Measurements from ENCODE around the gene RNU6-8. TPM values are rescaled to one million over a fixed set of nuclear protein-coding genes. Genes with fewer than 3 reads are reported as not detected.

RNU6-8 gene
- polyA plus RNA-seq, 1 of the 3 experiments (the other 2 are of a cell fraction) = not detected

- H3K79me2 ChIP-seq (ENCODE audit: insufficient read depth) = no peaks in the 10 kb centered on the region
- H3K27ac ChIP-seq (ENCODE audit: low read depth in 2 of 2, low read length in 1 of 2) = no peak overlapping the region
- no peak overlapping the region for H3K4me3 ChIP-seq (ENCODE audit: low read depth in 2 of 2, low read length in 1 of 2)
- H3F3A ChIP-seq (replicated peaks; ENCODE audit: insufficient read depth) = no peaks in the 10 kb centered on the region
- TF ChIP-seq MXI1 (IDR thresholded peaks at IDR 0.05; ENCODE audit: low read depth, low read length) (no peak), TCF12 (IDR thresholded peaks at IDR 0.05) (no peak), CHD2 (IDR thresholded peaks at IDR 0.05; ENCODE audit: low read length, partially characterized antibody) (no peak), RFX5 (IDR thresholded peaks at IDR 0.05; ENCODE audit: low read length) (no peak), NRF1 (IDR thresholded peaks at IDR 0.05; ENCODE audit: low read depth, low read length) (no peak), FOXJ3 (CRISPR knock-in tag; IDR thresholded peaks at IDR 0.05) (no peak), MEF2A (IDR thresholded peaks at IDR 0.05; ENCODE audit: borderline replicate concordance, low read depth) (no peak), GABPA (IDR thresholded peaks at IDR 0.05; ENCODE audit: low read depth) (no peak), RAD21 (IDR thresholded peaks at IDR 0.05; ENCODE audit: low read length) (no peak), TEAD4 (IDR thresholded peaks at IDR 0.05; ENCODE audit: borderline replicate concordance, insufficient read depth) (no peak), RXRA (IDR thresholded peaks at IDR 0.05; ENCODE audit: borderline replicate concordance, low read depth) (no peak)
- TF ChIP-seq, protein P1, sequence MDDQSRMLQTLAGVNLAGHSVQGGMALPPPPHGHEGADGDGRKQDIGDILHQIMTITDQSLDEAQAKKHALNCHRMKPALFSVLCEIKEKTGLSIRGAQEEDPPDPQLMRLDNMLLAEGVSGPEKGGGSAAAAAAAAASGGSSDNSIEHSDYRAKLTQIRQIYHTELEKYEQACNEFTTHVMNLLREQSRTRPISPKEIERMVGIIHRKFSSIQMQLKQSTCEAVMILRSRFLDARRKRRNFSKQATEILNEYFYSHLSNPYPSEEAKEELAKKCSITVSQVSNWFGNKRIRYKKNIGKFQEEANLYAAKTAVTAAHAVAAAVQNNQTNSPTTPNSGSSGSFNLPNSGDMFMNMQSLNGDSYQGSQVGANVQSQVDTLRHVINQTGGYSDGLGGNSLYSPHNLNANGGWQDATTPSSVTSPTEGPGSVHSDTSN (IDR thresholded peaks at IDR 0.05) = no peak
- WGBS (ENCODE audit: low lambda C conversion rate) = 74% methylated on average over 3 of the region's 3 CpGs
- H2AFZ ChIP-seq (ENCODE audit: low read depth) = no peak overlapping the region
- peaks cover 0 to 4% of the 10 kb centered on the region in 2 experiments; a peak in 2 of 4 replicates for H3K4me1 ChIP-seq (ENCODE audit: control insufficient read depth in 1 of 2, insufficient read depth in 2 of 2, low read depth in 1 of 2, low read length in 1 of 2)
- DNase-seq = no peak
- no peaks in the 10 kb centered on the region for H3K36me3 ChIP-seq (replicated peaks in 1 of 2; ENCODE audit: control insufficient read depth in 1 of 2, insufficient read depth in 2 of 2, low read length in 1 of 2)
- H3K9me2 ChIP-seq = no peaks in the 10 kb centered on the region
- POLR2A ChIA-PET = no interaction called here
- H3K9ac ChIP-seq = no peak overlapping the region
- no peaks in the 10 kb centered on the region for H3K9me3 ChIP-seq
- no peaks in the 10 kb centered on the region for H4K20me1 ChIP-seq (ENCODE audit: insufficient read depth)
- CTCF ChIA-PET = no interaction called here
- H3K27me3 ChIP-seq (ENCODE audit: insufficient read depth) = no peaks in the 10 kb centered on the region
- H3K4me2 ChIP-seq = no peak overlapping the region
These were observed 12.4 kb downstream of the RNU6-8 start for GRCh38 chr14:32190673-32191072.

DNA sequence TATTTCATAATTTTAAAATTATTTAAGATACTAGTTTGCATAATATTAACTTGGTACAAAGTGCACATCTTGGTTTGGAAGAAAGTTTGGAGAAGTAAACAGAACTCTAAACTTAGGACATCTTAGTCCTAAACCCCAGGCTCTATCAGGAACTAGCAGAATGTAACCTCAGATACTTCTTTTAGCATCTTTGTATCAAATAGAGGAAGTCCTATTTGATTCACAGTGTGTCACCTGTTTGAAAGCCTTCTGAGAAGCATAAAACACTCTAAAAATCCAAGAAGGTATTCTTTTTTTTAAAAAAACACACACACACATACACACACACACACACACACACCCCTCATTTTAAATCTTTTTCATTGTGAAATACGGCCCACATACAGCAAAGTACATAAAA, 13.3 kb downstream of the RNU6-8 start:
- CTCF ChIA-PET = no interaction called here
- Histone ChIP-seq H3K27ac (ENCODE audit: low read depth in 2 of 2, low read length in 1 of 2) (no peak overlapping the region), H3F3A (replicated peaks; ENCODE audit: insufficient read depth) (no peaks in the 10 kb centered on the region), H3K4me2 (no peak overlapping the region), H3K79me2 (ENCODE audit: insufficient read depth) (no peaks in the 10 kb centered on the region), H4K20me1 (ENCODE audit: insufficient read depth) (no peaks in the 10 kb centered on the region), H3K36me3 (replicated peaks in 1 of 2; ENCODE audit: control insufficient read depth in 1 of 2, insufficient read depth in 2 of 2, low read length in 1 of 2) (no peaks in the 10 kb centered on the region), H3K9me2 (no peaks in the 10 kb centered on the region), H3K4me1 (ENCODE audit: control insufficient read depth in 1 of 2, insufficient read depth in 2 of 2, low read depth in 1 of 2, low read length in 1 of 2) (peaks cover 0 to 4% of the 10 kb centered on the region in 2 experiments; a peak in 2 of 4 replicates), H2AFZ (ENCODE audit: low read depth) (no peak overlapping the region), H3K9me3 (no peaks in the 10 kb centered on the region), H3K9ac (no peak overlapping the region), H3K4me3 (ENCODE audit: low read depth in 2 of 2, low read length in 1 of 2) (no peak overlapping the region), H3K27me3 (ENCODE audit: insufficient read depth) (no peaks in the 10 kb centered on the region)
- WGBS (ENCODE audit: low lambda C conversion rate) = 75% methylated on average over 1 of the region's 1 CpG
- no peak for DNase-seq
- POLR2A ChIA-PET = no interaction called here
- TF ChIP-seq FOXM1 (IDR thresholded peaks at IDR 0.05; ENCODE audit: low read depth) = no peak
- TF ChIP-seq TEAD4 (IDR thresholded peaks at IDR 0.05; ENCODE audit: borderline replicate concordance, insufficient read depth) = no peak
- TF ChIP-seq FOXJ3 (CRISPR knock-in tag; IDR thresholded peaks at IDR 0.05) = no peak
- no peak for TF ChIP-seq MXI1 (IDR thresholded peaks at IDR 0.05; ENCODE audit: low read depth, low read length)
- no peak for TF ChIP-seq JUND (IDR thresholded peaks at IDR 0.05)
- TF ChIP-seq RXRA (IDR thresholded peaks at IDR 0.05; ENCODE audit: borderline replicate concordance, low read depth) = no peak
- TF ChIP-seq RFX5 (IDR thresholded peaks at IDR 0.05; ENCODE audit: low read length) = no peak
- no peak for TF ChIP-seq NFIC (IDR thresholded peaks at IDR 0.05; ENCODE audit: borderline replicate concordance)
- TF ChIP-seq SMC3 (IDR thresholded peaks at IDR 0.05; ENCODE audit: low read depth, low read length) = no peak
- no peak for TF ChIP-seq YY1 (IDR thresholded peaks at IDR 0.05; ENCODE audit: low read depth)
- no peak for TF ChIP-seq IRF3 (IDR thresholded peaks at IDR 0.05; ENCODE audit: low read depth, low read length)
- no peak for TF ChIP-seq SIN3A (IDR thresholded peaks at IDR 0.05; ENCODE audit: borderline replicate concordance, low read depth, low read length)
- TF ChIP-seq CHD2 (IDR thresholded peaks at IDR 0.05; ENCODE audit: low read length, partially characterized antibody) = no peak
- TF ChIP-seq FOSL2 (IDR thresholded peaks at IDR 0.05; ENCODE audit: borderline replicate concordance, low read depth) = no peak
- no peak for TF ChIP-seq MEF2A (IDR thresholded peaks at IDR 0.05; ENCODE audit: borderline replicate concordance, low read depth)
- no peak for TF ChIP-seq NRF1 (IDR thresholded peaks at IDR 0.05; ENCODE audit: low read depth, low read length)
- no peak for TF ChIP-seq GABPA (IDR thresholded peaks at IDR 0.05; ENCODE audit: low read depth)
- no peak for TF ChIP-seq TAF1 (IDR thresholded peaks at IDR 0.05; ENCODE audit: borderline replicate concordance, low read depth, low read length)
- TF ChIP-seq ELF1 (IDR thresholded peaks at IDR 0.05) = no peak
